Stimulated activated CD8-positive, alpha-beta memory T cell treated with anti-CD3 and anti-CD28 coated beads, Interleukin-4, amount 100 ng/mL, for 48 hours (primary cell): ENCODE measurements around the gene LY6G6D.

Source experiments
- DNase-seq: peaks from one replicate; pipeline ENCODE4 v3.0.0-alpha.2; 2020

LY6G6D gene

GRCh38 chr6:31767096-31767645 lies 52.0 kb downstream of the LY6G6D start:
- no peak for DNase-seq
